Medulla oblongata (tissue), 1 donor: ENCODE results near the gene CD79A.
"Not testable (repeated sequence)": the region's sequence is repeated elsewhere in the genome, so short reads cannot be mapped to it uniquely, and the experiment has no call there.

Experiments used
- DNase-seq: peaks from one replicate; pipeline ENCODE4 v3.0.0-alpha.2; 2015; ENCODE audit errors: extremely low spot score

Gene CD79A

DNA sequence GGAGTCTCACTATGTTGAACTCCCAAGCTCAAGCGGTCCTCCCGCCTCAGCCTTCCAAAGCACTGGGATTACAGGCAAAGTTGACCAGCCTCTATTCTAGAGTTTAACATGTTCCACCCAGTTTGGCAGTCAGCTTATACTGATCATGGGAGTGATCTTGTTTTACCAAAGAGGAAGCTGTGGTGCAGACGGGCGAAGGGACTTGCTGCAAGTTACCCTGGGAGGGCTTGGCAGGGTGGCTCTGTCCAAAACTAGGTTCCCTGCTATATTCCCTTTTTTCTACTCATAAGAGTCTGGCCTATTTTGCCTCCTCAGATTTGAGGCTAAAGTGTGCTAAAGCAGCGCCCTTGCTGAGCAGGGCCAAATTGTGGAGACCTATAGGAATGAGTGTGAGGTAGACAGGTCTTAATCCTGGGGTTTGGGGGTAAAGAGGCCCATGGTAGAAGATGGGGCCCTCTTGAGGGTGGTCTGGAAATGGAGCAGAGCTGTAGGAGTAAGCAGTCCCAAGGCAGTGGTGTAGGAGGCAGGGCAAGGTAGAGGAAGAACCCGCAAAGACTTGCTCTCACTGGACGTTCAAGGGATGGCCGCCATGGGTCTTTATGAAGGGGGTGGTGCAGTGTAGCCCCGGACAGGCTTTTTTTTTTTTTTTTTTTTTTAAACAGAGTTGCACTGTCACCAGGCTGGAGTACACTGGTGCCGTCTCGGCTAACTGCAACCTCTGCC lies 13.7 kb upstream of the CD79A start:
- DNase-seq = peak; percentile 38

DNA sequence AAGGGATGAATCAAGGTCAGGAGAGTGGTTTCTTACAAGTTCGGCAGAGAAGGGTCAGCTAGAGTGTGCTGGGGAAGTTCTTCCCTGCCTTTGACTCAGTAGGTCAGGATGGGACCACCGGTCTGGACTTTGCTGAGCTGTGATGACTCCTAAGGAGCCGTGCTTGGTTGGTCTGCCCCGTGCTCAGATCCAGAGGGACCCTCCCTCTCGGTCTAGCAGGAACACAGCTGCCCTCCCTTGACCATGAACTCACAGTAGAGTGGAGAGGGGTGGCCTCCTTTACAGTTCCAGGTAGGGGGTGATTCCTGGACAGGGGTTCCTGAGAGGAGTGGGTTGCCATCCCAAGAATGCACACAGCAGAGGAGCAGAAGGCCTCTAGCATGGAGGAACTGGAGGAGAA lies 12.7 kb upstream of the CD79A start:
- no peak for DNase-seq

DNA sequence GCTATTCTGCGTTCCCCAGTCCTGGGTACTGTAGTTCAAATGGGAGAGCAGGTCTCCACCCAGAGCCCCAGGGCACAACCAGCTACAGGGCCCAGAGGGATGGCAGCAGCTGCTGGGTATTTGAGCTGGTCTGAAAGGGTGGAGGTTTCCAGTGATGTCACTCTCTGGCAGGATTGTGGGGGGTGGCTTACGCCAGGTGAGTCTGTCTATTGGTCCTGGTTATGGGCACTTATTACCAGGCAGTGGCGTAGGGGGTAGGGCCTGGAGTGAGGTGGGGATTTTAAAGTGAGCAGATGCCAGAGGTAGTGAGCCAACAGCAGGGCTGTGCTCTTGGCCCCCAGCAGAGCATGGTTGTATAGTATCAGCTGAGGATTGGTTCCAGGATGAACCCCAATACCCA lies 10.8 kb upstream of the CD79A start:
- no peak for DNase-seq

DNA sequence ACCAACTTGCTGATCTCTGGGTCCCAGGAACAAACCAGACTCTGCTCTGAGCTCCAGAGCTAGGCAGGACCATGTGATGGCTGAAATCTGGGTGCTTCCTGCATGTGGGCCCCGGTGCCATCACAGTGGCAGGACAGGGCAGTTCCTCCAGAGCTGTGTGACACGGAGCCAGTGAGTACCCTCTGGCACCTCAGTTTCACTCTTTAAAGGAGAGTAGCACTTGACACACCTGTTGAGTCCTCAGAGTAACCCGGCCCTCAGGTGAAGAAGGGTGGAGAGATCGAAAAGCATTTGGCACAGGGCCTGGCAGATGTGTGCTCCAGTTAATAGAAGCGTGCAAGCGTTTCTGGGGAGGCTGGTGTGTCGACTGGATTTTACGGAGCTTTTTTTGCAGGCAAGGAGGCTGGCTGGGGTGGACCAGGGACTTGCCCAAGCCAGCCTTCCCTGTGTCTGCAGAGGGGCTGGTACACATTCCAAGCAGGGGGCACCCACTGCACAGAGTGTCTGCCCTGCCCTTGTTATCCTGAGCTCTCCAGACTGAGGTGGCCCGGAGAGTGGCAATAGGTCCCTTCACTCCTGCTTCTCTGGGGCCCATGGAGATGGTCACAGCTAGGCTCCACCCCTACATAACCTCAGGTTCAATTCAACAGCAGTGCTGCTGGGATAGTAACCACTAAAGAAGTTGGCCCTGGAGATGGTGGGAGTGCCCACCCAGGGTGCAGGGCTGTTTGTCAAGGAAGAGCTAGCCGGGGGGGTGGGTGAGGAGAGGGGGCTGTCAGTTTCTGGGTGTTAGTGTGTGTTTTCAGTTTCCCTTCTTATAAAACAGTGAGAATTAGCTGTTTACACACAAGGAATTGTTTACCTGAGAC lies 8.7 kb upstream of the CD79A start:
- no peak for DNase-seq

DNA sequence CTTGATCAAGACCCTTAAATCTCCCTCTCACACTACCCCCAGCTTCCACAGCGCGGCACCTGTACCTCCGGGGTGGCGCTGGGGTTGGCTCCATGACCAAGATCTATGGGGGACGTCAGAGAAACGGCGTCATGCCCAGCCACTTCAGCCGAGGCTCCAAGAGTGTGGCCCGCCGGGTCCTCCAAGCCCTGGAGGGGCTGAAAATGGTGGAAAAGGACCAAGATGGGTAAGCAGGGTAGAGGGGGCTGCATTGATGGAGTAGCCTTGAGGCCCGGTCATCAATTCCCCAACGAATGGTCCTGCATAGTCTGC lies 8.1 kb upstream of the CD79A start:
- no peak for DNase-seq

DNA sequence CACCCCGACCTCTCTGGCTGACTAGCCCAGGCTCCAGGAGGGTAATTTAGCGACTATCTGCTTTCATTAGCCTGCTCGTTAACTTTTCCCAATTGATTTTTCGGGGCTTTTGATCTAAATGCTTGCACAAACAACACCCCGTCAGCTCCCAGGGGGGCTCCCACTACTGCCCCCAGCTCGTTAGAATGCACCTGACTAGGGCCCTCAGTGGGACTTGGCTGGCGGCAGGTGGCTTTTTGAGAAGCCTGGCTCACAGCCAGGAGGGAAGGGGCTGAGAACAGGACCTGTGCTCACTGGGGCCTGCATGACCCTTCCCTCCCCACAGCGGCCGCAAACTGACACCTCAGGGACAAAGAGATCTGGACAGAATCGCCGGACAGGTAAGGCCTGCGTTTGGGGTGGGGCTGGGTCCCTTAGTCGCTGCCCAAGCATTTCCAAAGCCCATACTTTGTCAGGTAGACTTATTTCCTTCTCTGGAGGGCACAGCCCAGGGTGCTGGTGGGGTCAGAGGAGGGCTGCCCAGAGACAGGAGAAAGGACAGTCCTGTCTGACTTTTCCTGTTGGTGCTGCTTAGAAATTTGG lies 7.6 kb upstream of the CD79A start:
- DNase-seq = no peak

DNA sequence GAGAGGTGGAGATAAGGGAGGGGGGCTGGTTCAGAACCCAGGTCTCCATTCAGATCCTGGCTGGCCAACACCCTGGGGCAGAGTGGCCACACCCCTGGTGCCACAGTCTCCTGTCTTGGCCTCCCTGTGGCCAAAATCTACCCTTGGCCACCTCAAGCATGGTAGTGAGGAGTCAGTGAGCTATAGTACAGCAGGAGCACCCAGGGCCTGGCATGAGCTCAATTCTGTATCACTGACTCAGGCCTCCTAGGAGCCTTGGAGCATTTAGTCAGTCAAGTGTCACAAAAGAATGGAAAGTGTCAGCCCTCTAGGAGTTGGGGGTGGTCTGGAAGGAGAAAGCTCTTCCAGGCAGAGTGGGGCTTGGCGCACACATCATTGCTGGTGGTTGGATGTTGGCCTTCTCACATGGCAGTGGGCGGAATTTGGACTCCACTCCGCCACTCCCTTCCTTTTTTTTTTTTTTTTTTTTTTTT lies 6.6 kb upstream of the CD79A start:
- DNase-seq = no peak

DNA sequence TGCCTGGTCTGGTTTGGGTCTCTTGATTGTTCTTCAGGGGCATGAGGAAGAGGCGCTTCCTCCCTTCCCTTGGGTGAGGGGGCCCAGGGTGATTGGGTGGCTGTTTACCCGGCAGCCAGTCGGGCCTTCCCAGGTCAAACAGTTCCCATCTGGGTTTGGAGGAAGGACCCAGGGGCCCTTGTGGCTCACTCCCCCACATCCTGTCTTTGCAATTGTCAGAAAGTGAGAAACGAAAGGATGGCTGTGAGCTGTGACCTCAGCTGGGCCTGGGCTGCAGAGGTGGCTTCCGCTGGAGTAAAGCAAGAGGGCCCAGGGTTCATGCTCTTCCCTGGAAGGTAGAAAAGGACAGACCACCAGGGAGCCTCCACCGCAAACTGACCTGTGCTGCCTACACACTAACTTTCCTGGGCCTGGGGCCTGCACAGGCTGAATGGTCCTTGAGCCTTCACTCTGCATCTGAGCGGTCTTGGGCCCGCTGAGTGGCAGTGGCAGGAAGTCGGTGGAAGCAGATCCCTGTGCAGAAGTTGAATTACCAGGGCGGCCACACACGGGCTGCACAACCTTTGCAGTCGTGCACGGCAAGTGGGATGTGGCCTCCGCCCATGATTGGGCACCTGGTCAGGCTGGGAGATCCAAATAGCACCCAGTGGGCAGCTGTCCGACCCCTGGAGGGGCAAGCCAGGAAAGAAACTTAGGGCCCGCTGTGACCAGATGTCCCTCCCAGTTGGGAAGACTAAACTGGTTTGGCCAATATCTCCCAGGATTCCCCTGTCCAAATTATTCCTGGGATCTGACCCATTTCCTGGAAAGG lies 5.3 kb upstream of the CD79A start:
- DNase-seq = peak; percentile 54

DNA sequence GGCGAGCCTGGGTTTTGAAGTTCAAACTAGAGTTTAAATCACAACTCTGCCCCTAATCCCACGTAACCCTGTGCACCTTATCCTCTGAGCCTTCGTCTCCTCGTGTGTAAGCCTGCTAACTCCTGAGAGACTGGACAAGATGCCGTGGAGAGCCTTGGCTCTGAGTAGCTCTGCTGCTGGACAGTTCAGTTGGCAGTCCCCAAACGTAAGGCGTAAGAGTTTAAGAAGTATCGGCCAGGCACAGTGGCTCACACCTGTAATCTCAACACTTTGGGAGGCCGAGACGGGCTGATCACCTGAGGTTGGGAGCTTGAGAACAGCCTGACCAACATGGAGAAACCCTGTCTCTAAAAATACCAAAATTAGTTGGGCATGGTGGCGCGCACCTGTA lies 4.7 kb upstream of the CD79A start:
- no peak for DNase-seq

DNA sequence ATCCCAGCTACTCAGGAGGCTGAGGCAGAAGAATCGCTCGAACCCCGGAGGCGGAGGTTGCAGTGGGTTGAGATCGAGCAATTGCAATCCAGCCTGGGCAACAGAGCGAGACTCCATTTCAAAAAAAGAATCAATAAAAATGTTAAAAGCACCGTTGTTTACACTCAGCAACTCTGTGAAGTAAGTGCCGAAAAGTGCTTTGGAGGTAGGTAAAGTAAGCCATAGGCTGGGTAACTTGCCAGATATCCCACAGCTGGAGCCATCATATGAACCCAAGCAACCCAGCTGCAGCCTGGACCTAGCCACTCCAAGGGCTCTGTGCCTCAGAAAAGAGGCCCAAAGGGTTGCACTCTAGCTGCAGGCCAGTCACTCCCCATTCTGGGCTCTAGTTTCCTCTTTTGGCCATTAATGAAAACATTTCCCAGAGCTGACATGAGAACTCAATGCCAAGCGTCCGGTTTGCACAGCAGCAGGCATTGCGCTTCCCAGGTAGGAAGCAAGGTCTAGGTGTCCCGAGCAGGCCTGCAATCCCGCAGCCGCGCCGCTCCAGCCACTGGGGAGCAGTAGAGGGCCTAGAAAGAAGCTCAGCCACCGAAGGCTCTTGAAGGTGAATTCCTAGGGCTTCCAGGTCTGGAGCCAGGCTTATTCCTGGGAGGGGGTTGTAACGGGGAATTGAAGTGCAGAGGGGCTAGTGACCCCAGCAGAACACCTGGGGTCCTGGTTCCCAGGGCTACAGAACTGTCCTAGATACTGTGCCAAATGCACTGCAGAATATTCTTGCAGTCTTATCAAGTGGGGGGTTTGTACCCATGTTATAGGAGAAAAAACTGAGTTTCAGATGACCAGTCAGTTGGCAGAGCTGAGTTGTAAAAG lies 4.1 kb upstream of the CD79A start:
- DNase-seq = no peak

DNA sequence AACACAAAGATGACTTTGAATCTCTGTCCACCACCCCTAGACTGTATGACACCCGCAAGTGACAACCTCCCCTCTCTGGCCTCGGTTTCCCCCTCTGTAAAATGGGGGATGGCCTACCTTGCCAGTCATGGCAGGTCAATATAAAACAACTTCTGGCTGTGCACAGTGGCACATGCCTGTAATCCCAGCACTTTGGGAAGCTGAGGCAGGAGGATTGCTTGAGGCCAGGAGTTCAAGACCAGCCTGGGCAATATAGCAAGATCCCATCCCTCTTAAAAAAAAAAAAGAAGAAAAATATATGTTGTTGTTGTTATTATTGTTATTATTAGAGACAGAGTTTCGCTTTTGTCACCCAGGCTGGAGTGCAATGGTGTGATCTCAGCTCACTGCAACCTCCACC lies 1.1 kb upstream of the CD79A start:
- DNase-seq = not testable (repeated sequence)

DNA sequence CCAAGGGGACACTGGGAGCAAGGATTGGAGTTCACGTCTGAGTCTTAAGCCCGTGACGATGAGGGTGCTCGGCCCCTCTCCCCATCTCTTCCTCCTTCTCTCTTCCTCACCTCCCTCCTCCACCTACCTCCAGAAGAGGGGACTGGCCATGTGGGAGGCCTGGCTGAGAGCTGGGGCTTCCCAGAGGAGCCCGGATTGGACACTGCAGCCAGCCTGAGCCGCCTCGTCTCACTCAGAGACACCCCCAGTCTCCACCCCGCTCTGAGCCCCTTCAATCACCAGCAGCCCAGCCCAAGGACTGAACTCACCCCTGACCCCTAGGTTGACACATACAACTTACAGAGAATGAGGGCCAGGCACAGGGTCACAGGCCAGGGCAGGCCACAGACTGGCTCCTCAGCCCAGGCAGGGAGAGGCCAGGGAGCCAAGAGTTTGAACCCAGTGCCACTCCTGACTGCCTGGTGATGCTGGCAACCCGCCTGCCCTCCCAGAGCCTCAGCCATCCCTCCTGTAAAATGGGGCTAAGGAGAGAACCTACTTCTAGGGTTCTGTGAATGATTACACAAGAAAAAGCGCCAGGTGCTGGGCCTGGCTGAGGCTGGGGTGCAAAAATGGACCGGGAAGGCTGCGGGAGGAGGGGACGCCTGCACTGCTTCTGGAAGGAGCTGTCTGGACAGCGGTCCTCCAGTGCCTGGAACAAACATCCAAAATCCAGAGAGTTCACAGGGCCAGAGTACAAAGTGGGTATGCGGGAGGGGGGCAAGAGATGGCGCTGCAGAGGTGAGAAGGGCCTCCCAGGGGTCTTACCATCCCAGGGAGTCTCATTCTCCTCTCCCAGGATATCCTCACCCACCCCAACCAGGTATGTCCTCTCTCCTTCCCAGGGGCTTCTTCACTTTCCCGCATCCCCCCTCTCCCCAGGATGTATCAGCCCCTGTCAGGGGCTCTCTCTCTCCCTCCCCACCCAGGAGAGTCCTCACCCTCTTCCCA lies 1.1 kb downstream of the CD79A start:
- DNase-seq = no peak

DNA sequence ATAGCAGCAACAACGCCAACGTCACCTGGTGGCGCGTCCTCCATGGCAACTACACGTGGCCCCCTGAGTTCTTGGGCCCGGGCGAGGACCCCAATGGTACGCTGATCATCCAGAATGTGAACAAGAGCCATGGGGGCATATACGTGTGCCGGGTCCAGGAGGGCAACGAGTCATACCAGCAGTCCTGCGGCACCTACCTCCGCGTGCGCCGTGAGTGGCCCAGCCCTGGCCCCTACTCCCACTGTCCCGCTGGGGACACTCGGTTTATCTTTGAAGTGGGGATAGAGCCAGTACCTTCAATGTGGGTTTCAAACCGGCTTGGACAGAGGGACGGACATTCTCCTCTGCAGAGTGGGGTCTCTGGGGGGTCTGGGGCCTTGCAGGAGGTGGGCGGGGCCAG lies 2.0 kb downstream of the CD79A start:
- no peak for DNase-seq

DNA sequence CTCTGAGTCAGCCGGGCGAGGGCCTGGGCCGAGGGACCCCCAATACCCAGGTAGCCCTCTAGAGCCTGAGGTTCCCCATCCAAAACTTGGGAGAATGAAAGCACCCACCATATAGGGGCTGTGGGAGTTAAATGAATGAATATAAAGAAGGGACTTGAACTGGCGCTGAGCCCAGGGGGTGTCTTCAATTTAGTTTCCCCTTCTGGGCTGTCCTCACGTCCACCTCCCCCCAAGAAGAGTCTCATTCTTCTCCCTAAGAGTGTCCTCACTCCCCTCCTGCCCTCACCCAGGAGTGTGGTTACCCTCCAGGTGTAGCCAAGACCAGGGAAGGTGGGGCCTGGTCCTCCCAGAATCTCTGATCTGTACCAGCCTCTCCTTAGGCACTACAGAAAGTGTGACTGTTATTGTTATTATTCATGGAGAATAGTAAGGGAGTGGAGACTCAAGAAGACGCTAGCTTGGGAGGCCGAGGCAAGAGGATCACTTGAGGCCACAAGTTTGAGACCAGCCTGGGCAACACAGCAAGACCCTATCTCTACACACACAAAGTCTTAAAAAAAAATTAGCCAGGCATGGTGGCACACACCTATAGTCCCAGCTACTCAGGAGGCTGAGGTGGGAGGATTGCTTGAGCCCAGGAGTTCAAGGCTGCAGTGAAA lies 2.7 kb downstream of the CD79A start:
- DNase-seq = no peak

DNA sequence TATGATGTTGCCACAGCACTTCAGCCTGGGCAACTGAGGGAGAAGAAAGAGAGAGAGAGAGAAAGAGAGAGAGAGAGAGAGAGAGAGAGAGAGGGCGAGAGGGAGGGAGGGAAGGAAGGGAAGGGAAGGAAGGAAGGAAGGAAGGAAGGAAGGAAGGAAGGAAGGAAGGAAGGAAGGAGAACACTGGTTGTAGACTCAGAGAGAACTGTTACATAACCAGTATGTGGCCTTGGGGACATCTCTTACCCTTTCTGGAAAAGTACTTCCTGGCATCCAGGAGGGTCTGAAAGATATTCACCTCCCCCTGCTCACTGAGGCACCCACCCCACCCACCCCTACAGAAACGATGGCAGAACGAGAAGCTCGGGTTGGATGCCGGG lies 3.2 kb downstream of the CD79A start:
- DNase-seq = no peak

DNA sequence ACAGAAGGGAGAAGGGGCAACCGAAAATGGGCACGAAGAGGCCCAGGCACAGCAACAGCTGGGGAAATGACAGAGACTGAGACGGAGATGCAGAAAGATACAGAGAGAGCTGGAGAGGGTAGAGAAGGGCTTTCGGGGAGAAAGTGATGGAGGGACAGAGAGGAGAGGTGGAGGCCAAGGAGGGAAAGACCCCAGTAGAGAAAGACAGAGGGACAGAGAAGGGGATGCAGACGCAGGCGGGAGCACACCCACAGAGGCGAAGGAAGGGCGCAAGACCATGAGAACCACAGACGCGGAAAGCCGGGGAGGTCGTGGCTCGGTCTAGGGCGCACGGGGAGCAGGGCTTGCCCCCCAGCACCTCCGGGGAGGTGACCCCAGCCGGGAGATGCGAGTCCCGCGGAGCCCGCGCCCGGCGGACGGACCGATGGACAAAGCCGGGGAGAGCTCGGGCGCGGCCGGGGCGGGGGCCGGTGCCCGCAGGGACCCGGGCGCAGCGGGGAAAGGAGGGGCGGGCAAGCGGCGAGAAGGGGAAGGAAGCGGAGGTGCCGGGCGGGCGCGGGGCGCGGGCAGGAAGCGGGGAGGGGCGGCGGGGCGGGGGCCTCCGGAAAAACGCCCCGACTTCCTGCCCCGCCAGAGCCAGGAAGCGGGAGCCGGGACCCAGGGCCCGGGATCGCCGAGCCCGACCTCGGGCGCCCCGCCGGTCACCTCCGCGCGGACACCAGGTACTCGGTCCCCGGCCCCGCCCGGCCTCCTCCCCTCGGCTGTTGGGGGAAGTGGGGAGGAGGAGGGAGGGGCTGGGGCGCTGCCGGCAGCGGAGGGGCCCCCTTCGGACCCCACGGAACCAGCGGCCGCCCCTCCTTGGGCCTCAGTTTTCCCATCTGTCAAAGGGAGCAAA lies 5.7 kb downstream of the CD79A start, which contains the start of gene ARHGEF1:
Gene ARHGEF1, plus strand, starts transcription at position 617 of the 895 bp plus-strand sequence. CDS start 4,899 bp downstream, outside the sequence.
- DNase-seq = no peak

DNA sequence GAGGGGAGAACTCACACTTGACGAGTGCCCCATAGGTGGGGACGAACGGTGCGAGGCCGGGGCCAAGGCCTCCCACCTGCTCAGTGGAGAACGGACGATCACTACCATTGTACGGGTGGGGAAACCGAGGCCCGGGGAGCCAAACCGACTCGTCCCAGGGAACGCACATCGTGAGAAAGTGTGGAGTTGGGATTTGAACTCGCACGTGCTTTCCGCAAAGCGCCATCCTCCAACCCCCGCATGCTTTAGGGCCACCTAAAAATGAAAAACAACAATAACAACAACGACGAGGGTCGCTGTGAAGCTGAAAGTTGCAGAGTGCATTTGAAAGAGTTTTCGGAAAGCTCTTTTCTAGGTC lies 6.4 kb downstream of the CD79A start:
- no peak for DNase-seq
